ENCODE data around the gene NEO1.

DNA sequence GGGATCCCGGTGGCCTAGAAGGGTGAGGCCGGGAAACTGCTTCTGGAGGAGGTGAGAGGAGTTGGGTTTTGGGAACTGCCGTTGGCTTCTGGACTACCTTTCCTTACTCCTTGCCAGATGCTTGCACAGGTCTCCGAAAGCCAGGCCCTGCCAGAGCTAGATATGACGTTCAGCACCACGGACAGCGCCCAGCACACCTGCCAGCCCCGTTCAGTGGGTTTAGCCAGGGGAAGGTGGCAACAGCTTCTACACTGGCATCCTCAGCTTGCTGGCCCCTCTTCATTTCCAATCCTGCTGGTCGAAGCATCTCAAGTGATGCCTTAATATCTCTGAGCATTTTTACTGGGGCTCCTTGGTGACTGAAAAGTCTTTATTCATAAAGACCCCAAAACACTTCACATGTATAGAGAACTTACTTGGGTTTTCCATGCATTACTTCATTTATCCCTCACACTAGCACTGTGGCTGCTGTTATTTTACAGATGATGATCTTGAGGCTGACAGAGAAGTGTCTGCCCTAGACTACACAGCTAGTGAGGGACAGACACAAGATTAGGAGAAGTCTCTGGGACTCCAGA, 294.6 kb downstream of the NEO1 start:
- TF ChIP-seq, protein P1, sequence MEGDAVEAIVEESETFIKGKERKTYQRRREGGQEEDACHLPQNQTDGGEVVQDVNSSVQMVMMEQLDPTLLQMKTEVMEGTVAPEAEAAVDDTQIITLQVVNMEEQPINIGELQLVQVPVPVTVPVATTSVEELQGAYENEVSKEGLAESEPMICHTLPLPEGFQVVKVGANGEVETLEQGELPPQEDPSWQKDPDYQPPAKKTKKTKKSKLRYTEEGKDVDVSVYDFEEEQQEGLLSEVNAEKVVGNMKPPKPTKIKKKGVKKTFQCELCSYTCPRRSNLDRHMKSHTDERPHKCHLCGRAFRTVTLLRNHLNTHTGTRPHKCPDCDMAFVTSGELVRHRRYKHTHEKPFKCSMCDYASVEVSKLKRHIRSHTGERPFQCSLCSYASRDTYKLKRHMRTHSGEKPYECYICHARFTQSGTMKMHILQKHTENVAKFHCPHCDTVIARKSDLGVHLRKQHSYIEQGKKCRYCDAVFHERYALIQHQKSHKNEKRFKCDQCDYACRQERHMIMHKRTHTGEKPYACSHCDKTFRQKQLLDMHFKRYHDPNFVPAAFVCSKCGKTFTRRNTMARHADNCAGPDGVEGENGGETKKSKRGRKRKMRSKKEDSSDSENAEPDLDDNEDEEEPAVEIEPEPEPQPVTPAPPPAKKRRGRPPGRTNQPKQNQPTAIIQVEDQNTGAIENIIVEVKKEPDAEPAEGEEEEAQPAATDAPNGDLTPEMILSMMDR (IDR thresholded peaks at IDR 0.05): no peak
- TF ChIP-seq ZFX (IDR thresholded peaks at IDR 0.05; ENCODE audit: borderline replicate concordance): no peak
